Measurements from ENCODE around the gene LRRC27.

Gene LRRC27

DNA sequence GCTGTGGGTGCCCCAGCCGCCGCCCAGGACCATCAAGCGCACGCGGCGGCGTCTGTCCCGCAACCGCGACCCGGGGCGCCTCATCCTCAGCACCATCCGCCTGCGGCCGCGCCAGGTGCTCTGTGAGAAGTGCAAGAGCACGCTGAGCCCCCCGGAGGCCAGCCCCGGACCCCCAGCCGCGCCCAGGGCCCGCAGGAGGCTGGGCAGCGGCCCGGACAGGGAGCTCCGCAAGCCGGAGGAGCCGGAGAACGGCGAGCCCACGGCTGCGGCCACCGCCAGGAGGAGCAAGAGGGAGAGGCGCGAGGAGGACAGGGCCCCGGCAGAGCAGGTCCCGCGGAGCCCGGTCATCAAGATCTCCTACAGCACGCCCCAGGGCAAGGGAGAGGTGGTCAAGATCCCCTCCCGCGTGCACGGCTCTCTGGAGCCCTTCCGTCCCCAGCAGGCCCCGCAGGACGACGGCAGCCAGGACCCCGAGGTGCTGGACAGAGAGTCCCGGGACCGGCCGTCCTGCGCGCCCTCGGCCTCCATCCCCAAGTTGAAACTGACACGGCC is 73.0 kb downstream of the LRRC27 start:
- DNase-seq: no peak

- DNase-seq: no peak
Measured at GRCh38 chr10:132405463-132405991, 73.5 kb downstream of the LRRC27 start.

DNA sequence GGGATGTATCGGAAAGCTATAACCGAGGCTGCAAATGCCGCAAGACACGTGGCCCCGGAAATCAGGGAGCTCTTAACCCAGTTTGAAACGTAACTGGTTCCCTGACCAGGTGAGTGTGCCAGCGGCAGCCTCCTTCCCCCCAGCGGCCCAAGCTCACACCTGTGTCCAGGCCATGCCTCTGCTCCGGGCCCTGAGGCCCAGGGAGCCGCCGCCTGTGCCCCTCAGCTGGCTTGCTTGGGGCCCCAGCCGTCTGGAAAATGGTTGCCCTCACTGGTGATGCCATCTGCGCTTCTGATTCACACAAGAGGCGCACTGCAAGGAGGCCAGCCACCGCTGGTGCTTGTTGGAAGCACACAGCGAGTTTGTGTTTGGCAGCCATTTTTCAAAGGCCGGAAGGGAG is 74.2 kb downstream of the LRRC27 start:
- DNase-seq: no peak

- no peak for DNase-seq
Measured at GRCh38 chr10:132406750-132407149, 74.8 kb downstream of the LRRC27 start.

DNA sequence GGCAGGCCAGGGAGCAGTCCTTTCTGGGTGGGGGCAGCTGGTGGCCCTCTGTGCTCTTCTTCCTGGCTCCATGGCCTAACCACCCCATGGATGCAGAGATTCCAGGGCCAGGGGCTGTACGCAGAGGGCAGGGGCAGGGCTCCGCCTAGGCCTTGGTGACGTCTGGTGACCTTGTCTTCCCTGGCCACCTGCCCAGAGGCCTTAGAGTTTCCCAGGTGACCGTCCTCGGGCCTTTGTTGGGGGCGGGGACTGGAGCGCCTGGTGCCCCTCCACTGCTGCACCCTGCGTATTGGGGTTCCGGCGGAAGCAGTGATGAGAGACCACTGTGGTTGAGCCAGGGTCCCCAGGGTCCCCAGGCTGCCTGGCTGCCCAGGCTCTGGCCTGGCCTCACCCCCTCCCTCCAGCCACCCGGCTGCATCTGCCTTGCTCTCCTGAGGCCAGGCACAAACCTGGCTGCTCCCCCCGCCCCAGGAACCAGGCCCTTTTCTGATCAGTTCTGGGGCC is 75.3 kb downstream of the LRRC27 start:
- DNase-seq: no peak

- no peak for DNase-seq
Measured at GRCh38 chr10:132407846-132408278, 75.9 kb downstream of the LRRC27 start.

DNA sequence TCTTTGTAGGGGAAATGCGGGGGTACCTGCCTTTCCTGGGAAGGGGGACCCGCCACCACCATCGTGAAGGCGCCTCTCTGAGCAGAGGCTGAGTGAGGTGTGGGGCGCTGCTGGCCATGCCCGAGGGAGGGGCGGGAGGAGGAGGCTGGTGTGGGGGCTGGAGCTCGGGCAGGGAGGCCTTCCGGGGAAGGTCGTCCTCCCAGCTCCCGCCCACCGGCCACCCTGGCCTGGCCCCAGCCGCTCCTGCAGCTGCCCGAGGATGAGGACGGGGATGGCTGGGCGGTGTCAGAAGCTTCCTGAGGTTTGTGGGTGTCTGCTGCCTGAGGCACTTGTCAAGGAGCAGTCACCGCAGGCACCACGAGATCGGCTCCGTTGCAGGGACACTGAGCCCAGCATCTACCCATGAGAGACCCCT is 76.4 kb downstream of the LRRC27 start:
- DNase-seq: no peak

DNA sequence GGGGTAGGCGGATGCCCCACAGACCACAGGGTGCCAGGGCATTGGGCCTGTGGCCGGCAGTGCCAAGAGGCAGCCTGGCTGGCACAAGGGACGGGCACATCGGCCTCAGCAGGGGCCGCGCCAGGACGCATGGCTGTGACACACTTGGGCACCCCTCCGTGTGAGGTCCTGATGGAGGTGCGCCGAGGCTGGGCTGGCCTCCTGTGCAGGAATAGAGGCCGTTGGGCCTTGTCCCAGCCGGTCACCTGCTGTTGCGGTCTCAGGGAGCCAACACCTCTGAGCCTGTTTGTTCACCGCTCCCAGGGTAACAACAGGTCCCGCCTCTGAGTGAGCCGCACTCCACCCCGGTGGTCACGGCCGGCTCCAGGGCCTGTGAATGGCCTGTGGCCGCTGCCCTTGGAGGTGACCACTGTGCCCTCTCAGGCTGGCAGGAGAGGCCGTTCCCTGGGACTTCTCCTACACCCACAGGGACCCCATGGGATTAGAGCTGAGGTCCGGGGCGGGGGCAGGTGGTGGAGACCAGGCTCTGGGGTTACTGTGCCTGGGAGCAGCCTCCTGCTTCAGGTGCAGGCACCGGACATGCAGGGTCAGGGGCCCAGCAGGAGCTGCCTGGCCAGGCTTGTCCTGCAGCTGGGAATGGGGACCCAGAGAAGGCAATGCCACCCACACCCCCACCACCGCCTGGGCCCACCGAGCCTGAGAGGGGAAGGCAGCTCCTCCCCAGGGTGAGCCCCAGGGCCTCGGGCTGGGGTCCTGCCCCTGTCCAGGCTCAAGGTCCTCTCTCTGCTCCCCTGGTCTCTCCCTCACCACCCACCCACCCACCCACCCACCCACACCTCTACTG is 77.1 kb downstream of the LRRC27 start:
- DNase-seq: no peak

DNA sequence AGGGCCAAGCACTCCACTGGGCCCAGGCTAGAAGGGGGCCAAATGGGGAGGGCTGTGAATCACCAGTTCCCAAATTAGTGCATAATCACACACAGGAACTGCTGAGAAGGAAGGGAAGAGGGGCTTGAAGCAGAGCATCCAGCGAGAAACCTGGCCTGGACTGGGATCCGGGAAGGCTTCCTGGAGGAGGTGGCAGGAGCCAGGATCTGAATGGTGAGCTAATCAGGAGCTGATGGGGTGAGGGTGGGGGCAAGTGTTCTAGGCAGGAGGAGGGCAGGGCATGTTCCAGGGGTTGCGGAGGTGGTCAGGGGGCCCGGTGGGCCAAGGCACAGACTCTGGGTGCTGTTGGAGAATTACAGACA is 77.7 kb downstream of the LRRC27 start:
- DNase-seq: no peak

DNA sequence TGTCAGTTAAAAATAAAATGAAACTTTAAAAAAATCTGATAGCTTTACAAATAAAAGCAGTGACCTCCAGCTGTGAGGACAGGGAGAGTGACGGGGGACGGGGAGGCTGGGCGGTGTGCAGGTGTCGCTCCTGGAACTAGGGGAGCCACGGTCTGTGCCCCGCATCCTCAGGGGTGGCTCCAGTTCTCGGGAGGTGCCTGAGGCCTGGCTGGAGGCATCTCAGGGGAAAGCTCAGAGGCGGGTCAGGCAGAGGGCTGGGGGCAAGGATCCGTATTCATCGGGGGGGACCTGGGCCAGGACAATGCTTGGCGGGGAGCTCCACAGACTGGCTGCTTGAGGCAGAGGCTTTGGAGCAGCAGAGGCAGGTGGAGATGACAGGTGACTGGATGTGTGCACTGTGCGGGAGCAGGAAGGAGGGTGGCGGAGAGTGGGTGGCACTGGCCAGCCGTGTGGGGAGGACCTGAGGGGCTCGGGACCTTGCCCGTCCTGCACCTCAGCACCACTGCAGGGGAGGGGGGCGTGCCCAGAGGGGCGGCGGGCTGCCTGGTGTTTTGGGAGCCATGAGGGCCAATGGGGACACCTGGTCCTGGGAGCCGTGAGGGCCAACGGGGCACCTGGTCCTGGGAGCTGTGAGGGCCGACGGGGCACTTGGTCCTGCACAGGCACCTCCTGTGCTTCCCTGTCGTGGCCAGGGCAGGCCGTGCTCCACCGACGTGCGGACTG is 78.2 kb downstream of the LRRC27 start:
- DNase-seq: no peak

- no peak for DNase-seq
Measured at GRCh38 chr10:132410779-132411532, 79.0 kb downstream of the LRRC27 start.

DNA sequence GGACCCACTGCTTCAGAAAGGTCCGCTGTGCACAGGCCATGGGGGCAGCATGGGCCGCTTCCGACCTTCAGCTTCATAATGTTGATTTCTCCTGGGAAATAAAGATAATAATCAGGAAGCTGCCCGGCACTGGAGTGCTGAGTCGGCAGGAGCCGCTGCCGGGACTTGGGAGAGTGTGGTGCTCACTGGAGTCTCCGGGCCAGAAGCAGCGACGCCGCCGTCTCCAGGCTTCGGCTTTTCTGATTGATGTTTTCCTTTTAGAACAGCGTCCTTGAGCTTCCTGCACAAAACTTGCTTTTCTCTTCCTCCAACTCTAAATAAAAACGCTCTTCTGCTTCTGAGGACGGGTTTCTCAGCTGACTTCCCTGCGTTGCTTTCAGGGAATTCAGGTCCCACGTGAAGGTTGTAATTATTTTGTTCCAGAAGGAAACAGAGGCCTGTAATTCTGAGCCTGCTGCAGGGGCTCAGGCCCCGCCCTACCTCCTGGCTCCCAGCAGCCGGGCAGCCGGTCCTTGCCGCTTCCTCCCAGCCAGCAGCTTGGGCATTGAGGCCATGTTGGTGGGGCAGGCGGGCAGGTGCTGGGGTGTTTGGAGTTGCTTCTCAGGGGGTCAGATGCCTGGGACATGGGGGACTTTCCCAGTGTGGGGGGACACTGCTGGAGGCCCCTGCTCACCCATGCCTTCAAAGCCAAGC is 79.7 kb downstream of the LRRC27 start:
- DNase-seq: no peak

- DNase-seq: no peak
Measured at GRCh38 chr10:132412316-132413192, 80.6 kb downstream of the LRRC27 start.

GRCh38 chr10:132413226-132414205 is 81.5 kb downstream of the LRRC27 start:
- no peak for DNase-seq

GRCh38 chr10:132414402-132415016 is 82.5 kb downstream of the LRRC27 start:
- DNase-seq: no peak

DNA sequence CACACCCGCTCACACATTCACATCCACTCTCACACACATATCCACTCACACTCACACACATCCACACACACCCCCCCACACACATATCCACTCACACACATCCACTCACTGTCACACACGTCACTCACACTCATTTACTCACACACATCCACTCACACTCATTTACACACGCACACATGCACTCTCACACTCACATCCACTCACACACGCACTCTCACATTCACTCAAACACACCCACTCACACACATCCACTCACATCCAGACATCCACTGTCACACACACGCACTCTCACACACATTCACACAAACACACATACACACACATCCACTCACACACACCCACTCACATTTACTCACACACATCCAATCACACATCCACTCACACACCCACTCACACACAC is 83.3 kb downstream of the LRRC27 start:
- no peak for DNase-seq

DNA sequence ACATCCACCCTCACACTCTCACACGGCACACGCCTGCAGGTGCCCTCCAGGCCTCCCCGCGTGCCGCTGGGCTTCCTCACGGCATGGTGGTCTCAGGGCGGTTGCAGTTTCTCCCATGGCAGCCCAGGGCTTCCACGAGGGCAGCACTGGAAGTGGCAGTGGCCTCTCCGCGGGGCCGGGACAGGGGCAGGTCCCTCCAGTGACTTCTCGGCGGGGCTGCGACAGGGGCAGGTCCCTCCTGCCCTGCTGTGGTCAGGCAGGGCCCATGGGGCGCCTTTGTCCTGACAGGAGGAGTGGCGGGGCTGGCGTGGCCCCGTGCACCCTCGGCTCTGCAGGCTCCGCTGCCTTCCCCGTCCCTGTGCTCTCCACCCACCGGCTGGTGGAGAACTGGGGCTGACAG is 84.0 kb downstream of the LRRC27 start:
- DNase-seq: no peak

DNA sequence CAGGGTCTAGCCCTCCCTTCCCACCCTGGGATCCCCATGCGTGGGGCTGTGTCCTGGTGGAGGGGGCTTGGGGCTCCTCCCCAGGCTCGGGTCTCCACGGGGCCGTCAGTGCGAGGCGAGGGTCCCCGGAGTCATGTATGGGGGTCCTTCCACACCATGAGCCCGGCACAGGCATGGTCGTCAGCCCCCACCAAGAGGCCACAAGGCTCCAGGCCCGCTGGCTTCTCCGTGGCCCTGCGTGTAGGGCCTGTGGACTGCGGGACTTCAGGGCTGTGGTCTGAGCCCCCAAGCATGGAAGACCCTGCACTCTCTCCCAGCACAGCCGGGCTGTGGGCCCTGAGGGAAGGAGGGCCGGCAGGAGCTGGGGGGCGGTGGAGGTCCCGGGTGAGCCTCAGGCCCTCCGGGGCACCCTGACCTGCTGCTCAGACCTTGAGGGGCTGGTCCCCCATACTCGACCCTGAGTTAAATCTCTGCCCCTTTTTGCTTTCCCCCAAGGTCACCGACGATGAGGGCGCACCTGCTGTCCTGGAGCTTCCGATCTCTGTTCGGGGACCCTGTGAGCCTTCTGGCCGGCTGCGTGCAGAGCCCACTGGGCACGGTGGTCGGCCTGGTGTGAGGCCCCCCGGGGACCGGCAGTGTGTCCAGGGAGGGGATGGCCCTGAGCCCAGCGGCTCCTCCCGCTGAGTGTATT is 84.7 kb downstream of the LRRC27 start:
- DNase-seq: no peak

All from CD4-positive, alpha-beta T cell treated with Interferon alpha-2 for 1 hour (primary cell).